Osteoblast (primary cell): ENCODE results near the gene PNMT. TPM values are rescaled to one million over a fixed set of nuclear protein-coding genes. Genes with fewer than 3 reads are reported as not detected.
A peak's percentile ranks its signal among the peaks of the same experiment; 100 is the strongest.

ENCODE experiments used
- DNase-seq: peaks from one replicate; pipeline ENCODE4 v3.0.0; 2011; ENCODE audit warnings: low spot score, mixed read lengths; ENCODE audit not compliant: insufficient read length; ENCODE audit errors: missing footprints
- H2AFZ ChIP-seq: 2 replicates; pipeline ENCODE4 v1.6.0; 2011; ENCODE audit warnings: mild to moderate bottlenecking, low read length
- H3K27ac ChIP-seq: 2 replicates; pipeline ENCODE4 v1.5.1; 2011; ENCODE audit warnings: mild to moderate bottlenecking, low read depth, low read length, moderate library complexity
- H3K27me3 ChIP-seq: 2 replicates; pipeline ENCODE4 v1.6.0; 2012; ENCODE audit warnings: mild to moderate bottlenecking, control low read depth, inconsistent platforms, low read length, moderate library complexity; ENCODE audit not compliant: insufficient read depth
- H3K36me3 ChIP-seq: 2 replicates; pipeline ENCODE4 v1.5.1; 2011; ENCODE audit warnings: mild to moderate bottlenecking, low read length, control low read depth, moderate library complexity; ENCODE audit not compliant: insufficient read depth
- H3K4me1 ChIP-seq: 2 replicates; pipeline ENCODE4 v1.5.1; 2011; ENCODE audit warnings: mild to moderate bottlenecking, low read length, control low read depth, moderate library complexity; ENCODE audit not compliant: insufficient read depth
- H3K4me2 ChIP-seq: 2 replicates; pipeline ENCODE4 v1.6.0; 2011; ENCODE audit warnings: mild to moderate bottlenecking, low read length; ENCODE audit not compliant: insufficient read depth
- H3K4me3 ChIP-seq: fragments of 200-600 bp; sonication (generic); 3 replicates; pipeline ENCODE4 v1.5.1; 2012; ENCODE audit warnings: mild to moderate bottlenecking, low read length, inconsistent platforms; ENCODE audit not compliant: insufficient read depth
- H3K79me2 ChIP-seq: 2 replicates; pipeline ENCODE4 v1.6.0; 2012; ENCODE audit warnings: mild to moderate bottlenecking, low read length, control low read depth, inconsistent platforms; ENCODE audit not compliant: insufficient read depth
- H3K9me3 ChIP-seq: 2 replicates; pipeline ENCODE4 v1.5.1; 2011; ENCODE audit warnings: low read depth, low read length, control low read depth
- H4K20me1 ChIP-seq: 2 replicates; pipeline ENCODE4 v1.6.0; 2012; ENCODE audit warnings: mild to moderate bottlenecking, low read length, control low read depth; ENCODE audit not compliant: insufficient read depth
- CTCF ChIP-seq: IDR thresholded peaks from 2 replicates; pipeline ENCODE4 v1.5.1; 2011; ENCODE audit warnings: mild to moderate bottlenecking, low read depth, low read length, moderate library complexity; ENCODE audit errors: extremely low read depth
- total RNA-seq: library from RNA; depleted of rRNA; stranded (reverse); fragments of >200 nt; gene quantifications from 2 replicates; pipeline ENCODE4 v1.2.3, GENCODE V29; 2012

Gene PNMT
- total RNA-seq, 1 donor: not detected

- DNase-seq: peak; percentile 95
- TF ChIP-seq CTCF: peak; percentile 53
- Histone ChIP-seq H4K20me1 (peaks cover 48% of the 10 kb centered on the region), H3K4me3 (no peak overlapping the region), H3K79me2 (peaks cover 63% of the 10 kb centered on the region), H3K27me3 (no peaks in the 10 kb centered on the region), H3K27ac (no peak overlapping the region), H3K36me3 (peaks cover 24% of the 10 kb centered on the region), H3K9me3 (no peaks in the 10 kb centered on the region), H3K4me2 (no peak overlapping the region), H2AFZ (no peak overlapping the region), H3K4me1 (peaks cover 13% of the 10 kb centered on the region)
These were observed 36.7 kb downstream of the PNMT start for GRCh38 chr17:39704821-39705551.

- peak; percentile 47 for DNase-seq
These were observed 37.6 kb downstream of the PNMT start for GRCh38 chr17:39705786-39706348.

GRCh38 chr17:39706383-39706782, 38.1 kb downstream of the PNMT start:
- no peak for DNase-seq
- Histone ChIP-seq H4K20me1 (peaks cover 43% of the 10 kb centered on the region), H3K4me1 (peaks cover 9% of the 10 kb centered on the region), H3K4me2 (no peak overlapping the region), H3K9me3 (no peaks in the 10 kb centered on the region), H3K36me3 (peaks cover 33% of the 10 kb centered on the region), H3K79me2 (peaks cover 51% of the 10 kb centered on the region), H3K27ac (no peak overlapping the region), H3K27me3 (no peaks in the 10 kb centered on the region), H3K4me3 (no peak overlapping the region), H2AFZ (no peak overlapping the region)
- TF ChIP-seq CTCF: no peak

More at GRCh38 chr17:39705786-39706348, 37.6 kb downstream of the PNMT start:
- no peak for TF ChIP-seq CTCF
- no peaks in the 10 kb centered on the region for H3K27me3 ChIP-seq
- peaks cover 48% of the 10 kb centered on the region for H4K20me1 ChIP-seq
- H3K36me3 ChIP-seq: peaks cover 33% of the 10 kb centered on the region
- H3K9me3 ChIP-seq: no peaks in the 10 kb centered on the region
- no peak overlapping the region for H3K4me2 ChIP-seq
- no peak overlapping the region for H2AFZ ChIP-seq
- H3K79me2 ChIP-seq: peaks cover 56% of the 10 kb centered on the region
- no peak overlapping the region for H3K4me3 ChIP-seq
- H3K27ac ChIP-seq: no peak overlapping the region
- peaks cover 13% of the 10 kb centered on the region for H3K4me1 ChIP-seq

GRCh38 chr17:39706921-39707337, 38.7 kb downstream of the PNMT start:
- Histone ChIP-seq H3K9me3 (no peaks in the 10 kb centered on the region), H3K4me3 (no peak overlapping the region), H3K36me3 (peaks cover 33% of the 10 kb centered on the region), H3K79me2 (peaks cover 46% of the 10 kb centered on the region), H3K27me3 (no peaks in the 10 kb centered on the region), H2AFZ (no peak overlapping the region), H3K4me2 (no peak overlapping the region), H3K27ac (no peak overlapping the region), H4K20me1 (peaks cover 40% of the 10 kb centered on the region), H3K4me1 (peaks cover 6% of the 10 kb centered on the region)
- no peak for TF ChIP-seq CTCF
- DNase-seq: peak; percentile 17
